NCI-H2227 (cell line): ENCODE results near the gene GIGYF1.

Source experiments
- DNase-seq: peaks from one replicate; lab custom pipeline; 2025; ENCODE audit not compliant: unreplicated experiment; lab: John Stamatoyannopoulos, UW

The GIGYF1 gene

GRCh38 chr7:100685631-100686145 is 8.4 kb downstream of the GIGYF1 start:
- no peak for DNase-seq

DNA sequence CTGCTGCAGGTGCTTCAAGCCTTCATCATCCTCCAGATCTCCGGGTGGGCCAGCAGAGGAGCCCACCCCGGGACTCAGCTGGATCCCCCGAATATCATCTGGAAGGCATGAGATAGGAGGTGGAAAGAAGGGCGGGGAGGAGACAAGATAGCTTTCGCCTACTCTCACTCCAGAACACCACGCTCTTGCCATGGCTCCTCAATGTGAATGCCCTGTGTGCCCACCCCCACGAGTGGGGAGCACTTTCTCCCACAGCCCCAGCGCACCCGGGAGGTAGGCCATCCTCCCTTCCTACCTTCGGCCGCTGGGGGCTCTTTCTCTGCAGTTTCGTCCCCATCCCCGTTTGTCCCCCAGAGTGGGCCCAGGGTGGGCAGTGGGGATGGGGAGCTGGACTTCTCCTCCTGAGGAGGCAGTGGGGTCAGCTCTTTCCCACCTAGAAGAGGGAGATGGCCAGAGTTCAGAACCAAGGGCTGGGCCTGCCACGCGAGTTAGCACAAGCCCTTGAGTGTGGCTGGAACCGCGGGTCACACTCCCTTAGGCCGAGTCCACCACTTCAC is 8.9 kb downstream of the GIGYF1 start:
- no peak for DNase-seq

GRCh38 chr7:100684534-100685042 is 9.5 kb downstream of the GIGYF1 start:
- no peak for DNase-seq

DNA sequence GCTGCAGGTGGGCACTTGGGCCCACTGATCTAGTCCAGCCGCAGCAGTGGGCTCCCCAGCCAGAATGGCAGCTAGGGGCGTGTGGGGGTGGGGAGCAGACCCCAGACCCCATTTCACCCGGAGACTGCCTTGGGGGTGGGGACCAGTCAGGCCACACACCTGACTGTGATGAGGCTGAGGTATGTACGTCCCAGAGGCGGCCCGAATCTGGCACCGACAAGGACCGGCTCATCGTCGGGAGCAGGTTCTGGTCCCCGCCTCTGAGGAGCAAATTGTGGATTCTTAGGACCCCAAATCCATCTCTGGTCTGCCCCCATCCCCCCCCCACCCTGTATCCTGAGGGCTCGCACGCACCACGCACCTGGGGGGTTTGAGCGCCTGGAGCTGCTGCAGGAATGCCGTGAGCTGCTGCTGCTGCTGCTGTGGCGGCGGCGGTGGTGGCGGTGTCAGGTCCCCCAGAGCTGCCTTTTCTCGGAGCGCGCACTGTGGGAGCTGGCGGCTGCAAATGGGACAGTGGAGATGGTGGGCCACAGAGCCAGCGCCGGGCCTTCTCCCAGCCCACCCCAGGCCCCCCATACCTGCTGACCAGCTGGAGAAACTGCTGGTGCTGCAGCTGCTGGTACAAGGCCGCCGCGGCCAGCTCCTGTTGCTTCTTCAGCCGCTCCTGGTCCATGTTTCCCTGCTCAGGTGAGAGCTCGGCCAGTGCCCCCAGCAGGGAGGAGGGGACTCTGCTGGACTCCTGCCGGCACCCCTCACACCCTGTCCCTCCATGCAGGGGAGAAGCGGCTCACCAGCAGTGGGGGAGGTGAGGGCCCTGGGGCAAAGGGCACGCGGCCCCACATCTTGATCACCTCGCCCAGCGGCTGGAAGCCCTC is 10.2 kb downstream of the GIGYF1 start:
- DNase-seq, result no peak

- DNase-seq, result no peak
These were observed 10.9 kb downstream of the GIGYF1 start for GRCh38 chr7:100682991-100683658.

- DNase-seq, result no peak
These were observed 11.8 kb downstream of the GIGYF1 start for GRCh38 chr7:100682228-100682741.

GRCh38 chr7:100681491-100682227 is 12.4 kb downstream of the GIGYF1 start:
- DNase-seq, result no peak

GRCh38 chr7:100680576-100681271 is 13.3 kb downstream of the GIGYF1 start:
- DNase-seq, result peak; percentile 51

DNA sequence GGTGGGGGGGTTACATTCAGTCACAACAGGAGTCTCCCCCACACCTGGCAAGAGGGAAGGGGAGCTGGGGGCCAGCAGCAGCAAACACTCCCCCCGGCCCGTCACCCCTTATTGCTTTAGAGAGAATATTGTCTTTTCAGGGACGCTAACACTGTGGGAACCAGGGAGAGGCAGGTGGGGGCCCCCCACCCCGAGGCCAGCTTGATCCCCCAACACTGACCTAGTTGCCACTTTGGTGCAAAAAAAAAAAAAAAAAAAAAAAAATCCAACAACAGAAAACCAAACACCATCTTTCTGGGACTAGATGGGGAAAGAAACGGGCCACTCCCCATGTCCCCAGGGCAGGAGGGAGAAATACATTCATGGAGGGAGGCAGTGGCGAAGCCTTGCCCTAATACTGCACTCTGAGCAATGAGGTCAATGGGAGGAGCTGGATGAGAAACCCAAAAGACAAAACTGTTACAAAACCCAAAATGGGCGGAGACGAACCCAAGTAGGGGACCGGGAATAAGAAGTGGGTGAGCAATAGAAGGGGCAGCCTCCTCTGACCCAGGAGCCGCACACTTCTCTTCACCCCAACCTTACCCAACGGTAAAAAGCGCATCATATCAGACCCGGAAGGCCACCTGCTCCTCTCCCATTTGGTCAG is 14.0 kb downstream of the GIGYF1 start:
- DNase-seq, result no peak

GRCh38 chr7:100679129-100679926 is 14.7 kb downstream of the GIGYF1 start:
- peak; percentile 35 for DNase-seq

GRCh38 chr7:100678291-100678984 is 15.6 kb downstream of the GIGYF1 start:
- DNase-seq, result no peak

- no peak for DNase-seq
These were observed 16.5 kb downstream of the GIGYF1 start for GRCh38 chr7:100677308-100678267.

DNA sequence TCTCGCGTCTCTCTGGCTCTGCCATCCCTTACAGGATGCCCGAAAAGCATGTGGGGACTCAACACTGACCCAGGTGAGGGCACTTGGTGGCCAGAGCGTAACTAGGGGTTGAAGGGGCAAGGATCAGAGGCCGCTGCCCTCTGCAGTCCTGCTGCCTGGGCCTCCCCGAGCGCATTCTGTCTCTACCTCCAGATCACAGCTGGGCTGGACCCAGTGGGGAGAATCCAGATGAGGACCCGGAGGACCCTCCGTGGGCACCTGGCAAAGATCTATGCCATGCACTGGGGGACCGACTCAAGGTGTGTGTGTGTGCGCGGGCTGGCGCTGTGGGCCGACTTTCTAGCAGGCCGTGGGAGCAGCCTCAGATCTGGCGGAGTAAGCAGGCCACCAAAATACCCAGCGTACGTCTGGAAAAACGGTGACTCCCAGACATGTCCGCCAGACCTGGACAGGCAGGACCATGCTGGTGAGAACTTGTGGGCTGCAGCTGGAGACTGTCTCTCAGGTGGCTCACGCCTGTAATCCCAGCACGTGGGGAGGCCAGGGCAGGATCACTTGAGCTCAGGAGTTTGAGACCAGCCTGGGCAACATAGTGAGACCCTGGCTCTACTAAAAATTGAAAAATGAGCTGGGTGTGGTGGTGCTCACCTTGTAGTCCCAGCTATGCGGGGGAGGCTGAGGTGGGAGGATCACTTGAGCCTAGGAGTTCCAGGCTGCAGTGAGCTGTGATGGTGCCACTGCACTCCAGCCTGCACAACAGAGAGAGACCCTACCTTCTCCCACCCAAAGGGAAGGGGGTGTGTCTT is 17.3 kb downstream of the GIGYF1 start:
- no peak for DNase-seq

GRCh38 chr7:100675581-100676350 is 18.3 kb downstream of the GIGYF1 start:
- DNase-seq, result peak; percentile 99

DNA sequence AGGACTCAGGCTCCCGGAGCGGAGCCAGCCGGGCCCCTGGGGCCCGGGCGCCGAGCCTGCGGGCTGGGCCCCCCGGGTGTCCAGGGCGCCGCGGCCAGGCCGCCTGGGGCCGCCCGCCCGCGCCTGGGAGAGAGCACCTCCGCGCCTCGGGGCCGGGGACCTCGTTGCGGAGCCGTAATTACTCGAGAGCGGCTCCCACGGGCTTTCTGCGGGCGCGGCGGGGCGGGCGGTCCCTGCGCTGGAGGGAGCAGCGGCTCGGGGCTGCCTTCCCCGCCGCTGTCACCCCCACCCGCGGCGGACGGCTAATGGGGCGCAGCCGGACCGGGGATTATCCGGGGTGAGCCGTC is 19.0 kb downstream of the GIGYF1 start:
- DNase-seq, result no peak
